ENCODE data around the gene SLC12A9. TPM values are rescaled to one million over a fixed set of nuclear protein-coding genes. Genes with fewer than 3 reads are reported as not detected.
A peak's percentile ranks its signal among the peaks of the same experiment; 100 is the strongest.

SLC12A9 gene
- total RNA-seq: 10 to 100 TPM; 15.2 to 27.9 (median 17.2) TPM

GRCh38 chr7:100852048-100852872 lies at the start of gene SLC12A9:
Gene SLC12A9, plus strand, starts transcription at chr7:100852713. Its CDS starts 1,485 bp downstream, at chr7:100854198.
- Histone ChIP-seq H3K9me3 (no peaks in the 10 kb centered on the region), H3K4me1 (peaks cover 7 to 16% of the 10 kb centered on the region in 2 donors), H3K27me3 (no peaks in the 10 kb centered on the region), H3K36me3 (no peaks in the 10 kb centered on the region), H3K27ac (peak within 1 kb of the TSS in 1 of 3 donors; percentile 50), H3K4me3 (replicated peaks in 1 of 3) (peak within 1 kb of the TSS; percentile 47 to 94 (median 71))
- DNase-seq: peak; percentile 90 to 92
- TF ChIP-seq CTCF (IDR thresholded peaks at IDR 0.05) (peak; percentile 81 to 94 (median 90)), POLR2A (IDR thresholded peaks at IDR 0.05) (peak in 1 of 2 donors; percentile 62)
- 0 to 2% methylated on average over 7 to 22 of the region's 71 CpGs for WGBS, 2 donors
- intact Hi-C loops (cut with DNase I): loop anchor here (2.0 to 10.0 kb wide), 2 partner anchors 53 to 147 kb away; partner anchors contain the start of gene POP7

- H3K4me3 ChIP-seq (replicated peaks in 1 of 3): no peak overlapping the region
Observed at GRCh38 chr7:100802951-100803350, 49.6 kb upstream of the SLC12A9 start.

GRCh38 chr7:100803398-100804161 lies 48.9 kb upstream of the SLC12A9 start:
- Histone ChIP-seq H3K4me1 (peaks cover 7 to 12% of the 10 kb centered on the region in 2 donors), H3K4me3 (replicated peaks in 1 of 3) (no peak overlapping the region), H3K36me3 (peaks cover 23 to 24% of the 10 kb centered on the region in 2 donors), H3K27me3 (no peaks in the 10 kb centered on the region), H3K9me3 (no peaks in the 10 kb centered on the region), H3K27ac (no peak overlapping the region)
- peak; percentile 80 to 88 for DNase-seq
- TF ChIP-seq POLR2A (IDR thresholded peaks at IDR 0.05) (no peak), CTCF (IDR thresholded peaks at IDR 0.05) (no peak)
- 21 to 25% methylated on average over 15 to 19 of the region's 19 CpGs for WGBS, 2 donors
- intact Hi-C loops (cut with DNase I): no loop called here

More at GRCh38 chr7:100802951-100803350, 49.6 kb upstream of the SLC12A9 start:
- Histone ChIP-seq H3K4me1 (peaks cover 7 to 12% of the 10 kb centered on the region in 2 donors), H3K36me3 (peaks cover 21 to 23% of the 10 kb centered on the region in 2 donors), H3K27me3 (no peaks in the 10 kb centered on the region), H3K9me3 (no peaks in the 10 kb centered on the region), H3K27ac (no peak overlapping the region)
- TF ChIP-seq POLR2A (IDR thresholded peaks at IDR 0.05) (no peak), CTCF (IDR thresholded peaks at IDR 0.05) (no peak)
- WGBS, 2 donors: 71 to 83% methylated on average over 4 of the region's 4 CpGs
- no peak for DNase-seq
- intact Hi-C loops (cut with DNase I): no loop called here

- intact Hi-C loops (cut with DNase I): no loop called here
Observed at GRCh38 chr7:100804681-100805431, 47.7 kb upstream of the SLC12A9 start.

More at GRCh38 chr7:100804681-100805431, 47.7 kb upstream of the SLC12A9 start:
- TF ChIP-seq POLR2A (IDR thresholded peaks at IDR 0.05) (no peak), CTCF (IDR thresholded peaks at IDR 0.05) (no peak)
- no peak overlapping the region for H3K27ac ChIP-seq
- peaks cover 7 to 9% of the 10 kb centered on the region in 2 donors for H3K4me1 ChIP-seq
- no peaks in the 10 kb centered on the region for H3K27me3 ChIP-seq
- 94 to 97% methylated on average over 21 to 22 of the region's 22 CpGs for WGBS, 2 donors
- H3K4me3 ChIP-seq (replicated peaks in 1 of 3): no peak overlapping the region
- H3K9me3 ChIP-seq: no peaks in the 10 kb centered on the region
- no peak for DNase-seq
- H3K36me3 ChIP-seq: peaks cover 30 to 32% of the 10 kb centered on the region in 2 donors
